Central memory CD8-positive, alpha-beta T cell (primary cell): Measurements from ENCODE around the gene RNF222.
"Not testable (repeated sequence)": the region's sequence is repeated elsewhere in the genome, so short reads cannot be mapped to it uniquely, and the experiment has no call there.

Source experiments
- ATAC-seq: fragments of 150-1000 bp; cut with Tn5 transposase; replicated peaks from 2 replicates; pipeline ENCODE4 v1.10.0; 2022; ENCODE audit warnings: mild to moderate bottlenecking, moderate FRiP score, moderate number of reproducible peaks; ENCODE audit not compliant: poor library complexity, severe bottlenecking; ENCODE audit errors: extremely low read depth
- DNase-seq, 2 donors: peaks; one replicate each; pipeline ENCODE4 v3.0.0; 2021; ENCODE audit warnings: low spot score in 2 of 2
- H3K27ac Mint-ChIP-seq: one replicate; pipeline ENCODE4 v1.8.0; 2022; ENCODE audit warnings: low read depth, mild to moderate bottlenecking, moderate library complexity, mixed read lengths
- H3K27me3 Mint-ChIP-seq: one replicate; pipeline ENCODE4 v1.8.0; 2022; ENCODE audit warnings: mixed read lengths
- H3K36me3 Mint-ChIP-seq: one replicate; pipeline ENCODE4 v1.8.0; 2022; ENCODE audit warnings: mild to moderate bottlenecking, moderate library complexity, mixed read lengths; ENCODE audit not compliant: insufficient read depth
- H3K4me1 Mint-ChIP-seq: one replicate; pipeline ENCODE4 v1.8.0; 2022; ENCODE audit warnings: mixed read lengths
- H3K4me3 Mint-ChIP-seq: one replicate; pipeline ENCODE4 v1.8.0; 2022; ENCODE audit warnings: mild to moderate bottlenecking, moderate library complexity, mixed read lengths
- H3K9me3 Mint-ChIP-seq: one replicate; pipeline ENCODE4 v1.8.0; 2022; ENCODE audit warnings: mixed read lengths

The RNF222 gene

GRCh38 chr17:8347001-8347400 lies 50.6 kb downstream of the RNF222 start:
- H3K36me3 Mint-ChIP-seq, H3K4me3 Mint-ChIP-seq: not testable (repeated sequence)
- peaks cover 47% of the 10 kb centered on the region for H3K27me3 Mint-ChIP-seq

GRCh38 chr17:8345951-8346665 lies 51.5 kb downstream of the RNF222 start:
- ATAC-seq (no peak), DNase-seq (no peak)
- H3K4me1 Mint-ChIP-seq: no peaks in the 10 kb centered on the region
- peaks cover 47% of the 10 kb centered on the region for H3K27me3 Mint-ChIP-seq
- no peaks in the 10 kb centered on the region for H3K9me3 Mint-ChIP-seq
- no peak overlapping the region for H3K27ac Mint-ChIP-seq
- no peak overlapping the region for H3K4me3 Mint-ChIP-seq
- peaks cover 3% of the 10 kb centered on the region for H3K36me3 Mint-ChIP-seq

More at GRCh38 chr17:8347001-8347400, 50.6 kb downstream of the RNF222 start:
- H3K9me3 Mint-ChIP-seq, H3K27ac Mint-ChIP-seq, H3K4me1 Mint-ChIP-seq, ATAC-seq, DNase-seq: not testable (repeated sequence)

- H3K27me3 Mint-ChIP-seq: peaks cover 41% of the 10 kb centered on the region
- ATAC-seq: no peak
- no peak for DNase-seq
Measured at GRCh38 chr17:8345052-8345690, 52.5 kb downstream of the RNF222 start.

GRCh38 chr17:8341456-8341855 lies 56.2 kb downstream of the RNF222 start:
- H3K9me3 Mint-ChIP-seq: no peaks in the 10 kb centered on the region
- peaks cover 9% of the 10 kb centered on the region for H3K4me1 Mint-ChIP-seq
- no peak for ATAC-seq
- no peak for DNase-seq
- no peak overlapping the region for H3K27ac Mint-ChIP-seq
- H3K27me3 Mint-ChIP-seq: peaks cover 18% of the 10 kb centered on the region
- H3K36me3 Mint-ChIP-seq: peaks cover 6% of the 10 kb centered on the region
- no peak overlapping the region for H3K4me3 Mint-ChIP-seq

More at GRCh38 chr17:8345052-8345690, 52.5 kb downstream of the RNF222 start:
- Mint-ChIP-seq H3K4me3 (no peak overlapping the region), H3K27ac (no peak overlapping the region), H3K9me3 (no peaks in the 10 kb centered on the region), H3K4me1 (no peaks in the 10 kb centered on the region), H3K36me3 (peaks cover 3% of the 10 kb centered on the region)
